ENCODE results near the gene DBH.

The DBH gene

DNA sequence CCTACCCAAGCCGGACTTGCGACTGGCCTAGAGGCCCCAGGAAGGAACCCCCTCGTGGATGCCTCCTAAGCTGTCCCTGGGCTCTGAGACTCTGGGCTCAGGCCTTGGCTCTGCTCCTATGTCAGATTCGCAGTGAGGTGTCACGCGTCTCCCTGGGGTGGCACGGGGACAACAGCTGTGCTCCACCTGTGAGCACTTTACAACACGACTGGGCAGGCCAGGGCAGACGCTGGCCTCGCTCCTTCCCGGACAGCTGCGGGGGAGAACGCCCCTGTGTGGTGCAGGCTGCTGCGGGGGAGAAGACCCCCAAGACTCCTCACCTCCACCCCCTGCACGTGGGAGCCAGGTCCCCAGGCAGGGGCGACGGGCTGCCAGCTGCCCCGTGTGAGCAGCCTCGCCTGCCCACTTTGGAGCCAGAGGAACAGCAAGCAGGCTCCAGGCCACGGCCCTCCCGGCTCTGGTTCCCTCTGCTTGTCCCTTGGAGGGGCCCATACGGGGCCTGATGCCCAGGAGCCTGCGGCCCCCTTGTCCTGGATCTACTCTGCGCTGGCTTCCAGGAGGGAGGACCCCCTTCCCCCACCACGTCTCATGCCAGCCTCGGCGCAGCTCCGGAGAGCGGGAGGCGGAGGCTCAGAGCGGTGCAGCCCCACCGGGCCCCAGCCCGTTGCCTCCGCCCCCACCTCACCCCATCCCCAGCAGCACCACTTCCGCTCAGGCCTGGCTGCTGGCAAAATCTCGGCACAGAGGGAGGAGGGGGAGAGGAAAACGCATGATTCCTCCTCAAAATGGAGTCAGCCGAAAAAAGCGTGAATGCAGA is 66.0 kb downstream of the DBH start:
- DNase-seq (ENCODE audit: low spot score), result no peak

DNA sequence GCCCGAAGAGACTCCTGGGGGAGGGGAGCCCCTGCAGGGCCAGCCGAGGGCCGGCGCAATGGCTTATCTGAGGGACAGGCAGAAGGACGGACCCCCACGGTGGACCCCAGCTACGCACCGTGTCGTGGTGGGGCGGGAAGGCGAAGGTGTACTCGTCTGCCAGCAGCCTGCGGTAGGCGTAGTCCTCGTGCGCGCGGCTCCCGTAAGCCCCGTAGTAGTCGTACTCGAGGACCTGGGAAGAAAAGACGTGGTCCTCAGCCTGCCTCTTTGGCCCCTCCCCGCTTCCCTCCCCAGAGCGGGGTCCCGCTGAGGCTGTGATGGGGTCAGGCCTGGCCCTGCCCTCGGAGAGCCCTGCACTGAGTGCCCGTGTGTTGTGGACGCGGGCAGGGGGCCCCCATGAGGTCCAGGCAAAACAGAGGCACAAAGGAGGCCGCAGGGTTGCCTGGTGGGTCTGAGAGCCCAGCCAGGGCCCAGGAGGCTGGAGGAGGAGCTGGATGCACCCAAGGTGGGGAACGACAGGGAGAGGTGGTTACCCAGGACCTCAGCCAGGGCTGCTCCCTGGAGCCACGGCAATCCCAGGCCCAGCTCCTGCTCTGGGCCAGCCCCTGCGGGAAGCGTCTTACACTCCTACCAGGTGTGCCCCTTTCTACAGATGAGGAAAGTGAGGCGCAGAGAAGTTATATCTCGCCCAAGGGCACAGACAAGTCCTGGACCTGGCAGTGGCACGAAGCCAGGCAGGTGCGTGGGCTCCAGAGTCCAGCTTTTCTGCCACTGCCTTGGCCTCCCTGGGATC is 66.8 kb downstream of the DBH start:
- no peak for DNase-seq (ENCODE audit: low spot score)

DNA sequence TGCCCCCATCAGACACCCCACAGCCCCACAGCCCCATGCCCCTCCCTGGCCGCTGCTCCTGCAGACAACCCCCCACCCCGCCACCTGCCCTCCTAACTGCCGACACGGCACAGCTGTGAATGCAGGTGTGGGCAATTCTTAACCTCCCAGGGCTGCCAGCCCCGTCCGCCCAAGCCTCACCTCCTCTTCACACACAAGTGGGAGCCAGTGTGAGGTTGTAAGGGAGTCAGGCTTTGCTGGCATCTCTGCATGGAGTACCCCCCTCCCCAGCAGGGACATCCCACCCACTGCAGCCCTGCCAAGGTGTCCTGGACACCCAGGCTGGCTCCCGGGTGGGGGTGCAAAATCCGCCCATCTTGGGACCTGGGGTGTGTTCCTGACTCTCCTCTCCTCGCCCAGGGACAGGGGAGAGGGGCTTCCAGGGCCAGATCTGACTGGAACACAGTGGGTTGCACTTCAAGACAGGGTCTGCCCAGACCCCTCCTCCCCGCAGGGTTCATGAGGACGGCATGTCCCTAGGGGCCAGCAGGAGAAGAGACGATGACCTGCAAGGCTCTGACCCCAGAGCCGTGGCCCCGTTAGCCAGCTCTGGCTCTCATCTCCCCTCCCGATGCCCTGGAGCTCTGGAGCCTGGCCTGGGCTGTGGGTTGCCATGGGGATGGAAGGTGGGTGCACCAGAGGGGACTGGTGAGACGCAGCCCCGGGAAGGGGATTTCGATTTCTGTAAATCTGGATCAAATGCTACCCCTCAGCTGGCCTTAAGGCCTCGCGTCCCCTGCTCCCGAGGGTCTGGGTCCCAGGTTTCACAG is 67.6 kb downstream of the DBH start:
- DNase-seq (ENCODE audit: low spot score), result no peak

DNA sequence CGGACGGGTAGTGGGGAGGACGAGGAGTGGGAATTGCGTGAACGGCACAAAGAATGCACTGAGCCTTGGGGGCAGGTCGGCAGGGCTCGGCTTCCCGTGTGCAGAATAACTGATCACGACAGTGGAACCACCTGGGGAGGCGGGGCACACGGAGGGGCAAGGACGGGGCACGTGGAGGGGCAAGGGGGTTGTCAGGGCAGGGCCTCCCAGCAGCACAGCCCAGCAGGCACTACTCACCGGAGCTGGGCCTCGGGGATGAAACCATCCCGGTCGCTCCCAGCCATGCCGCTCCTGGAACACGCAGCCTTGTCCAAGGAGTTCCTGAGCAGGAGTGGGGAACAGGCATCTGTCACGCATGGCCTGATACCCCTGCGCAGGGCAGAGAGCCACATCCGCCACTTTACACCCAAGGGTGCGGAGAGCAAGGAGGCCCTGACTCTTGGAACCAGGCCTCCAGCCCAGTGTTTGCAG is 68.6 kb downstream of the DBH start:
- DNase-seq (ENCODE audit: low spot score), result no peak

DNA sequence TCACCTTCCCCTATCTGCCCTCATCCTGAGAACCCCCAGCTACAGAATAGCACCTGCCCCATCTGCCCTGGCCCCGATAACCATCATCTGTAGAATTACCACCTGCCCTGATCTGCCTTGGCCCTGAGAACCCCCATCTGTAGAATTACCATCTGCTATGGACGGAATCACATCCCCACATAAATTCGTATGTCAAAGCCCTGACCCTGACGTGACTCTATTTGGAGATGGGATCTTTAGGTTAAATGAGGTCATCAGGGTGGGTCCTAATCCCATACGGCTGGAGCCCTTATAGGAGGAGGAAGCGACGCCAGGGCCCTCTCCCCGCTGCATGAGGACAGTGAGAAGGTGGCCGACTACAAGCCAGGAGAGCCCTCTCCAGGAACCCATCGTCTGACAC is 69.4 kb downstream of the DBH start:
- no peak for DNase-seq (ENCODE audit: low spot score)

DNA sequence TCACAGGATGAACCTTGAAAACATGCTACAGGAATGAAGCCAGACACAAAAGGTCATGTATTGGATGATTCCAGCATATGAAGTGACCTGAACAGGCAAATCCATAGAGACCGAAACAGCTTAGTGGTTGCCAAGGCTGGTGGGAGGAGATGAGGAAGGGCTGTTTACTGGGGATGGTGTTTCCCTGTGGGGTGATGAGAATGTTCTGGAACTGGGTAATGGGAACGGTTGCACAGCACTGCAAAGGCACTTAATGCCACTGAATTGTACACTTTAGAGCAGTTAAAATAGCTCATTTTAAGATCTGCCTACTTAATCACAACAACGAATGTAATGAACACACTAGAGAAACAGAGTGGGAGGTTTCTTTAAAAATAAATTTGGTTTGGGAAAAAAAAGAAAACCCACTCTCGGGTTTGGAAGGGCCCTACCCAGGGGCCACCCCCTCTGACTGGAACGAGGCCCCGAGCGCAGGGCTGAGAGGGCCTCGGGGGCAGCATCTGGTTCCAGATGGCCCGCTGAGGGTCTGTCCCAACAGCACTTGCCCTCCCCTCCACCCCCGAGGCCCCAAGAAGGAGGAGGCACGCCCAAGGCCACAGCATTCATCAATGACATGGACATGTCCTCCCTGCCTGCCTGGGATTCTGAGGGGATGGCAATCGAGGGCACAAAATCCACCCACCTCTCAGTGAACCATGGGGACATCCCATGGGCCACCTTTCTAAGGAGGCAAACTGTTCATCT is 70.3 kb downstream of the DBH start:
- no peak for DNase-seq (ENCODE audit: low spot score)

DNA sequence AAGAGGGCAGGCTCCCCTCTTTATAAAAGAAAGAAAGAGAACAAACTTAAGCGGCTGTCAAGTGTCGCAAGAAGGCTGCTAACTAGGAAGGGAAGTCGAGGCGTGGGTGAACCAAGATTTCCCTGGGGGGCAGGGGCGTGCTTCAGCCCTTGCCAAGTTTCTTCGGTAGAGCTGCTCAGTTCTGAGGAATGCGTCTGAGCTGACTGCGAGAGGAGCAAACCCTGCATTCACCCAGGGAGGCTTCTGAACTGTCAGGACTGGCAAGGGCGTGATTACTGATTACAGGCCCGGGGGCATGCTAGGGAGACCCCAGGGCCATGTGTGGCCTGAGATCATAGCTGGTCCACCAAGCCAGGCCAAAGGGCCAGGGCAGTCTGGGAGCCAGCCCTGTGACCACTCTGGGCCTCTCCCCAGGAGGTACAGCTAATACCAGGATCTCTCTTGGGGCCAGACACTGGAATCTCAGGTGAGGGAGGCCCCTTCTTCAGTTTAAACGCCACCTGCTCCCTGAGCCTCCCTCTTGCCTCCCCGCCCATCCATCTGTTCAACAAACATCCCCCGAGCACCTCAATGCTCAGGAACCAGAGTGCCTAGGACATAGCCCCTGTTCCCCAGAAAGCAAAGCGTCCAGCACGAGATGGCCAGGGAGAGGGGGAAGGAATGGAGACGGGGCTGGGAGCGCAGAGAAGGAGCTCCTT is 71.1 kb downstream of the DBH start:
- no peak for DNase-seq (ENCODE audit: low spot score)

DNA sequence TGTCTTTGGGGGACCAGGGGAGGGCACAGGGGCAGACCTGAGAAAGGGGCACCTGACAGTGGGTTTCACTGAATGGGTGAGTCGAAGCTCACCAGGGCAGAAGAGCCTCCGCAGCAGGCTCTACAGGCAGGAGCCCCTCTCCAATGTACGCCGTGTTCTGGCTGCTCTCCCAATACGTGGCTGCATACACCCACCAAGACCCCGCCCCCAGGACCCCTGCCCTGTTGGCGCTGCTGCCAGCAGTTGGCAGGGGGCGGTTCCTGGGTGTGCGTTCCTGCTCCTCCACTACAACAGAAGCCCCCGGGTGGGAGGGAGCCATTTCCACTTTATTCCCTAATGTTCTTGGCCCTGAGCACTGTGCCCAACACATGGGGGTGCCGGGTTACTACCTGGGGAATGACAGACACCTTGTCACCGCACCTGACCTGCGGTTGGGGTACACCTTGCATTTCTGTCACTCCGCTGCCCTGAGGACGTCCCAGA is 71.6 kb downstream of the DBH start:
- DNase-seq (ENCODE audit: low spot score), result no peak

DNA sequence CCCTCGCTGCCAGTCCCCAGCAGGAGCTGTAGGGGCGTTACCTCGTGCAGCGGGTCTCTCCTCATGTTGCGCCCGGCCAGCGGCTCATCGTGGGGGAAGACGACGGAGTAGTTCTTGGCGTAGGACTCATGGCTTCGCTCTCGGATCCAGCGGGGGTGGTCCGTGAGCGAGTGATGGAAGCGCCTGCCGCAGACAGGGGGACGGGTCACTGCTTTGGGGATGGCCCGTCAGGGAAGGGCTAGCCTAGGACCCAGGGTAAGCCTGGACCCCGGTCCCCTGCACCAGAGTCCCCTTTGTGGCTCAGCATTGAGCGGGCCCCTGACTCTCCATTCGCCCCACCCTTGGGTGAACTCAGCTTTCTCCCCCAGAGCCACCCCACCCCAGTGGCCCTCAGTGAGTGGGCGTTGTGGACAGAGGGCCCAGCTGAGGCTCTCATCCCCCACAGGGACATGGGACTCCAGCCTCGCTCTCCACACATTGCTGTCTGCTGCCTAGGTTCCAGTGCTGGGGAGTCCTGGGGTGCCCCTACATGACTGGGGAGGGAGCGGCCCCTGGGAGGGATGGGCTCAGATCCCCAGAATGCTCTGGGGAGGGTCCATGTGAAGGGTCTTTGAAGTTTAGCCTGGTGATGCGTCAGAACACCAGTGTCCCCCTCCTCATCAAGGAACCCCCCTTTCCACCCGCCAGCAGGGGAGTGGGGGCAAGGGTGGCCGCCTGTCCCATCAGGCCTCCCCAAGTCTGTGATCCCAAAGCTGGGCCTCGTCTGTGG is 72.3 kb downstream of the DBH start:
- DNase-seq (ENCODE audit: low spot score), result no peak

All from COLO829 (cell line).